H1 (cell line): ENCODE data around the gene DYTN. TPM values are rescaled to one million over a fixed set of nuclear protein-coding genes. Genes with fewer than 3 reads are reported as not detected.

Source experiments
- CBX5 ChIP-seq: fragments of 300-800, 300-1000 bp; sonication (generic); IDR thresholded peaks from 2 replicates; pipeline ENCODE4 v1.7.1; 2016; ENCODE audit warnings: antibody characterized with exemption, low read length, low read depth
- POU5F1 ChIP-seq: IDR thresholded peaks from 2 replicates; pipeline ENCODE4 v1.6.1; 2011; ENCODE audit warnings: low read depth, mild to moderate bottlenecking, low read length, moderate library complexity
- polyA plus RNA-seq, 7 experiments: library from polyadenylated mRNA; depleted of rRNA in 3 of 7; stranded (reverse) in 5 of 7; unstranded in 2 of 7; fragments of >200 nt in 5 of 7; fragments of 200-250 nt in 2 of 7; gene quantifications; 1 replicate in 5 of 7; 2 replicates in 1 of 7; 4 replicates in 1 of 7; pipeline versions ENCODE4 v1.2.1 to v1.2.3, GENCODE V29; 2011 to 2013; ENCODE audit warnings: missing spikeins in 2 of 7, mixed read lengths in 2 of 7
- total RNA-seq: library from RNA; stranded (reverse); fragmentation: NEBNext Ultra II Directional; extraction: Animal tissue kit (Norgen Biotek cat#: 25700); gene quantifications from 2 replicates; pipeline ENCODE4 v1.2.1, GENCODE V29; 2021
- TF ChIP-seq, protein P1 (sequence below): IDR thresholded peaks from 2 replicates; pipeline ENCODE4 v1.6.1; 2012; ENCODE audit warnings: low read length, inconsistent platforms

DYTN gene
- total and polyA plus RNA-seq, 2 of the 8 experiments (the other 6 are each of a cell fraction or from before 2014, with no cell fraction given): not detected

DNA sequence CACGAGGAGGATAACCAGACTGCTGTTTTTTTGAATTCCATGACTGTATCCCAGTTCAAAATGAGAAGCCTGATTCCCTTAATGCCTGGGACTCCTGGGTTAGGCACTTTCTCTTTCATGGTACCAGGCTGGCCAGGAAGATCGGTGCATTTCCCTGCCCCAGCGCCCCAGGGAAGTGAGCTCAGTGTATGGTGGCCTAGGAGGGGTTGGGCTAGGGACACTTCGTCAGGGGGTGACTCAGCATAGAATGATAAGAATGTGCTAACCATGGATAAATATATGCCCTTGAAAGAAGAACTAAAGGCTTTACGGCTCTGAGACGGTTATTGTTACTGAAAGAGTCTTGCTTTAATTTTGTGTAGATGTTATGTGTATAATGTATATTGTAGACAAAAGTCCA is 103.4 kb downstream of the DYTN start (continued):
- TF ChIP-seq POU5F1 (no peak), CBX5 (no peak)
- TF ChIP-seq, protein P1, sequence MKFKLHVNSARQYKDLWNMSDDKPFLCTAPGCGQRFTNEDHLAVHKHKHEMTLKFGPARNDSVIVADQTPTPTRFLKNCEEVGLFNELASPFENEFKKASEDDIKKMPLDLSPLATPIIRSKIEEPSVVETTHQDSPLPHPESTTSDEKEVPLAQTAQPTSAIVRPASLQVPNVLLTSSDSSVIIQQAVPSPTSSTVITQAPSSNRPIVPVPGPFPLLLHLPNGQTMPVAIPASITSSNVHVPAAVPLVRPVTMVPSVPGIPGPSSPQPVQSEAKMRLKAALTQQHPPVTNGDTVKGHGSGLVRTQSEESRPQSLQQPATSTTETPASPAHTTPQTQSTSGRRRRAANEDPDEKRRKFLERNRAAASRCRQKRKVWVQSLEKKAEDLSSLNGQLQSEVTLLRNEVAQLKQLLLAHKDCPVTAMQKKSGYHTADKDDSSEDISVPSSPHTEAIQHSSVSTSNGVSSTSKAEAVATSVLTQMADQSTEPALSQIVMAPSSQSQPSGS: no peak
